Activated T-cell treated with anti-CD3 and anti-CD28 coated beads, Interleukin-2, amount 50 U/mL, for 72 hours (primary cell): ENCODE data around the gene SMIM29. TPM values are rescaled to one million over a fixed set of nuclear protein-coding genes. Genes with fewer than 3 reads are reported as not detected.
A peak's percentile ranks its signal among the peaks of the same experiment; 100 is the strongest.

Experiments
- ATAC-seq, 2 donors: fragments of 150-1000 bp; cut with Tn5 transposase; replicated peaks in 1 of 2; 2 replicates each; pipeline ENCODE4 v1.10.0; 2021; ENCODE audit warnings: moderate library complexity in 2 of 2, mild to moderate bottlenecking in 1 of 2
- DNase-seq, 2 donors: peaks; one replicate each; pipeline ENCODE4 v3.0.0; 2021 to 2022; ENCODE audit warnings: mixed read lengths in 1 of 2
- H3K27ac Mint-ChIP-seq: one replicate; pipeline ENCODE4 v1.8.0; 2022; ENCODE audit warnings: mild to moderate bottlenecking, moderate library complexity, mixed read lengths
- H3K27me3 Mint-ChIP-seq: one replicate; pipeline ENCODE4 v1.8.0; 2022; ENCODE audit warnings: low read depth, mixed read lengths
- H3K36me3 Mint-ChIP-seq, 2 donors: one replicate each; pipeline ENCODE4 v1.8.0; 2022; ENCODE audit warnings: mixed read lengths in 2 of 2, mild to moderate bottlenecking in 1 of 2; ENCODE audit not compliant: insufficient read depth in 2 of 2
- H3K4me1 Mint-ChIP-seq: one replicate; pipeline ENCODE4 v1.8.0; 2022; ENCODE audit warnings: low read depth, mixed read lengths
- H3K4me3 Mint-ChIP-seq, 2 donors: one replicate each; pipeline ENCODE4 v1.8.0; 2022; ENCODE audit warnings: mild to moderate bottlenecking in 2 of 2, mixed read lengths in 2 of 2, moderate library complexity in 2 of 2
- H3K9me3 Mint-ChIP-seq, 2 donors: one replicate each; pipeline ENCODE4 v1.8.0; 2022; ENCODE audit warnings: mixed read lengths in 2 of 2
- total RNA-seq, 2 donors: library from RNA; stranded (reverse); gene quantifications; one replicate each; pipeline ENCODE4 v1.2.3, GENCODE V29; 2022

SMIM29 gene
- total RNA-seq = 10 to 100 TPM; 22.8 to 26.7 TPM

GRCh38 chr6:34248727-34249468 lies at the start of gene SMIM29:
TSS of gene SMIM29 (minus strand) at chr6:34249006. CDS start at chr6:34247791, 1,215 bp downstream.
- DNase-seq = peak; percentile 97 to 99
- Mint-ChIP-seq H3K9me3 (no peaks in the 10 kb centered on the region), H3K4me3 (peak within 1 kb of the TSS; percentile 90 to 94), H3K36me3 (no peaks in the 10 kb centered on the region), H3K27me3 (no peaks in the 10 kb centered on the region), H3K27ac (peak within 1 kb of the TSS; percentile 91), H3K4me1 (peaks cover 50% of the 10 kb centered on the region)
- peak; percentile 82 to 84 for ATAC-seq

GRCh38 chr6:34295721-34296120 lies 46.9 kb upstream of the SMIM29 start:
- Mint-ChIP-seq H3K4me1 (peaks cover 20% of the 10 kb centered on the region), H3K27me3 (no peaks in the 10 kb centered on the region), H3K36me3 (peaks cover 2 to 11% of the 10 kb centered on the region in 2 donors), H3K9me3 (no peaks in the 10 kb centered on the region), H3K4me3 (peak overlapping the region; percentile 20 to 46), H3K27ac (peak overlapping the region; percentile 42)
- ATAC-seq (peak; percentile 48 to 90), DNase-seq (peak in 1 of 2 donors; percentile 26)

DNA sequence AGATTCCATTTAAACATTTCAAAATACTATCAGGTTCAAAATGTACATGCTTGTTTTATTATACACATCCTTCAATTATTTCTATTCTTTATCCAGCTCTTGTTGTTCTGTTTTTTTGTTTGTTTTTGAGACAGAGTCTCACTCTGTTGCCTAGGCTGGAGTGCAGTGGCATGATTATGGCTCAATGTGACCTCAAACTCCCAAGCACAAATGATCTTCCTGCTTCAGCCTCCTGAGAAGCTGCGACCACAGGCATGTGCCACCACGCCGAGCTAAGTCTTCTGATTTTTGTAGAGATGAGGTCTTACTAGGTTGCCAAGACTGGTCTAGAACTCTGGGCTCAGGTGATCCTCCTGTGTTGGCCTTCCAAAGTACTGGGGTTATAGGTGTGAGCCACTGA lies 44.1 kb upstream of the SMIM29 start:
- DNase-seq = no peak
- Mint-ChIP-seq H3K27me3 (no peaks in the 10 kb centered on the region), H3K4me3 (no peak overlapping the region), H3K4me1 (peaks cover 41% of the 10 kb centered on the region), H3K9me3 (no peaks in the 10 kb centered on the region), H3K27ac (no peak overlapping the region), H3K36me3 (peaks cover 2 to 14% of the 10 kb centered on the region in 2 donors)
- no peak for ATAC-seq

- DNase-seq (no peak), ATAC-seq (no peak)
- no peaks in the 10 kb centered on the region for H3K9me3 Mint-ChIP-seq
- peak overlapping the region; percentile 29 to 46 for H3K4me3 Mint-ChIP-seq
- no peaks in the 10 kb centered on the region for H3K27me3 Mint-ChIP-seq
- H3K4me1 Mint-ChIP-seq = peaks cover 32% of the 10 kb centered on the region
- H3K27ac Mint-ChIP-seq = peak overlapping the region; percentile 83
- H3K36me3 Mint-ChIP-seq = peaks cover 0 to 15% of the 10 kb centered on the region in 2 donors
Measured at GRCh38 chr6:34289137-34289536, 40.3 kb upstream of the SMIM29 start.

GRCh38 chr6:34288581-34288980 lies 39.8 kb upstream of the SMIM29 start:
- Mint-ChIP-seq H3K4me3 (peak overlapping the region; percentile 29 to 46), H3K27me3 (no peaks in the 10 kb centered on the region), H3K9me3 (no peaks in the 10 kb centered on the region), H3K27ac (peak overlapping the region; percentile 83), H3K36me3 (peaks cover 0 to 13% of the 10 kb centered on the region in 2 donors), H3K4me1 (peaks cover 32% of the 10 kb centered on the region)
- DNase-seq (peak; percentile 21 to 30), ATAC-seq (peak; percentile 51 to 67)

GRCh38 chr6:34285448-34286164 lies 36.8 kb upstream of the SMIM29 start:
- ATAC-seq (no peak), DNase-seq (no peak)
- Mint-ChIP-seq H3K27ac (no peak overlapping the region), H3K4me3 (no peak overlapping the region), H3K27me3 (no peaks in the 10 kb centered on the region), H3K36me3 (peaks cover 0 to 6% of the 10 kb centered on the region in 2 donors), H3K4me1 (peaks cover 32% of the 10 kb centered on the region), H3K9me3 (no peaks in the 10 kb centered on the region)

- DNase-seq = no peak
- Mint-ChIP-seq H3K27me3 (no peaks in the 10 kb centered on the region), H3K9me3 (no peaks in the 10 kb centered on the region), H3K4me1 (peaks cover 27% of the 10 kb centered on the region), H3K27ac (no peak overlapping the region), H3K36me3 (peaks cover 0 to 6% of the 10 kb centered on the region in 2 donors), H3K4me3 (no peak overlapping the region)
- no peak for ATAC-seq
Measured at GRCh38 chr6:34284563-34285447, 36.0 kb upstream of the SMIM29 start.

- DNase-seq (no peak), ATAC-seq (no peak)
- Mint-ChIP-seq H3K4me3 (no peak overlapping the region), H3K36me3 (peaks cover 0 to 6% of the 10 kb centered on the region in 2 donors), H3K27me3 (no peaks in the 10 kb centered on the region), H3K4me1 (peaks cover 11% of the 10 kb centered on the region), H3K27ac (no peak overlapping the region), H3K9me3 (no peaks in the 10 kb centered on the region)
Measured at GRCh38 chr6:34281702-34282334, 33.0 kb upstream of the SMIM29 start.

DNA sequence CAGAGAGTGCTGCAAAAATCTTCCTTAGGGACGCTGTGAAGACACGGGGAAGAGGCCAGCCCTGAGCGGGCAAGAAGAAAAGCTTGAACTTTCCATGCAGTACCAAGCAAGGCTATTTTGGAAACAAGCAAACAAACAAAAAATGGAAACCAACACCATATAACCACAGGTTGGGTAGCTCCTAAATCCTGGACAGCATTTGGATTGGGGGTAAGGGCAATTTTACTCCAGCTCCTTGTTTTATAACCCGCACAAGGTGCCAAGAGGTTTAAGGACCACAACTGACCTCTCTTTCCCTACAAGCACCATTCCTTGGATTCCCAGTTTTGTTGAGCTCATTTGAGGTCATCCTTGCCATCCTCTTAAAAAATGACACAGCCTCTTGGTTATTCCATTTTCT lies 31.4 kb upstream of the SMIM29 start:
- ATAC-seq = no peak
- Mint-ChIP-seq H3K9me3 (no peaks in the 10 kb centered on the region), H3K4me1 (peaks cover 10% of the 10 kb centered on the region), H3K27me3 (no peaks in the 10 kb centered on the region), H3K36me3 (peaks cover 0 to 6% of the 10 kb centered on the region in 2 donors), H3K4me3 (no peak overlapping the region), H3K27ac (no peak overlapping the region)
- DNase-seq = no peak

- Mint-ChIP-seq H3K9me3 (no peaks in the 10 kb centered on the region), H3K36me3 (peaks cover 0 to 2% of the 10 kb centered on the region in 2 donors), H3K4me3 (no peak overlapping the region), H3K4me1 (no peaks in the 10 kb centered on the region), H3K27me3 (no peaks in the 10 kb centered on the region), H3K27ac (no peak overlapping the region)
- ATAC-seq (no peak), DNase-seq (no peak)
Measured at GRCh38 chr6:34278833-34279232, 30.0 kb upstream of the SMIM29 start.

DNA sequence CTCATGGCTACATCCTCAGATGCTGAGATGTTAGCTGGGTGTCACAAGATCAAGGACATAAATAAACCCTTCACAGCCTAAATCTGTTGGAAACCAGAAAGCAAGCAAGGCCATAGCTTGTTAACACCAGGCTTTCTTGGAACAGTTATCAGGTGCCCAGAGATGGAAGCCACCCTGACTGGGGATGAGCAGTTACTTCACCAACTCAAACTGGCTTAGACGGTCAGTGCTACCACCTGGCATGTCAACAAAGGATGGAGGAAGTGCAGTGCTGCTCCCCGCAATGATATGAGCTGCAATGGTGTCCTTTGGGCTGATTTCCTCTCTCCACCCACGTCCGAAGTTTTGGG lies 28.9 kb upstream of the SMIM29 start:
- DNase-seq = no peak
- Mint-ChIP-seq H3K27me3 (no peaks in the 10 kb centered on the region), H3K36me3 (peaks cover 0 to 2% of the 10 kb centered on the region in 2 donors), H3K9me3 (no peaks in the 10 kb centered on the region), H3K27ac (no peak overlapping the region), H3K4me1 (no peaks in the 10 kb centered on the region), H3K4me3 (no peak overlapping the region)
- no peak for ATAC-seq

- Mint-ChIP-seq H3K36me3 (peaks cover 0 to 2% of the 10 kb centered on the region in 2 donors), H3K4me3 (no peak overlapping the region), H3K9me3 (no peaks in the 10 kb centered on the region)
Measured at GRCh38 chr6:34276881-34277762, 28.3 kb upstream of the SMIM29 start.

More at GRCh38 chr6:34276881-34277762, 28.3 kb upstream of the SMIM29 start:
- Mint-ChIP-seq H3K27ac (no peak overlapping the region), H3K4me1 (no peaks in the 10 kb centered on the region), H3K27me3 (no peaks in the 10 kb centered on the region)
- ATAC-seq (no peak), DNase-seq (no peak)
